Stimulated activated CD8-positive, alpha-beta memory T cell treated with anti-CD3 and anti-CD28 coated beads, Interleukin-7, amount 100 ng/mL, for 1 hour (primary cell): ENCODE data around the gene SORCS1.

Experiments used
- DNase-seq, 2 donors: peaks; one replicate each; pipeline ENCODE4 v3.0.0-alpha.2; 2020; ENCODE audit warnings: low read depth in 2 of 2

The SORCS1 gene

DNA sequence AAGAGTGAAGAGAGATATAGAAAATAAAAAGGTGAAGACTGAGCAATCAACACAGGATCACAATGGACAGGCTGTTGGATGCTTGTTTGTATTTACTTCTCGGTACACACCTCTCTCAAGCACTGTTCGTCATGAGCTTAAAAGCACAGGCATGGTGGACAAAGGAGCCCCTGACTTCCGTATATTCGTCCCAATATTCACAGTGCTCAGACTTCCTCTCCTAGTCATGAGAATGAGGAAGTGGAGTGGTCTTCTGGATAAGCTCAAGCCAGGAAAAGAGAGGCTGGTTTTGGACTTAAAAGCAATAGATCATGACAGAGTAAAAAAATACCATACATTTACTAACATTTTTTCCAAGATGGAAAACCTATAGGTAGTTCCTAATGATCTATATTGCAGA lies 172.5 kb downstream of the SORCS1 start:
- no peak for DNase-seq

DNA sequence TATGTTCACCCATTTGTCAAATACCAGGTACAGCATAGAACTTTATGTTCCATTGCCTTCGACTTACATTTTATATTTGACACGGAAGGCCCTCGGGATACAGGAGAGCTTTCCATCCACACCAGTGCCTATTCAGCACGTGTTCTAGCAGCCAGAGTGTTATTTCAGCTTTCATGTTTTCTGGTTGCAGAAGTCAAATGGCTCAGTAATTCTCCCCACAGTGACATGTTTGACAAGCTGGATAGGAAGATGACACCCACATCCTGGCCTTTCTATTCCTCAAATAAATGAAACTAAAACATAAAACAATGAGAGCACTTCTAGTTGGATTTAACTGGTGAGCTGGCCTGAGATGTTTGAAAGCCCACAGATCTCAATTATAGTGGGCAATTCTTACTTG lies 173.4 kb downstream of the SORCS1 start:
- DNase-seq: no peak

GRCh38 chr10:106987362-106987761 lies 177.1 kb downstream of the SORCS1 start:
- no peak for DNase-seq

DNA sequence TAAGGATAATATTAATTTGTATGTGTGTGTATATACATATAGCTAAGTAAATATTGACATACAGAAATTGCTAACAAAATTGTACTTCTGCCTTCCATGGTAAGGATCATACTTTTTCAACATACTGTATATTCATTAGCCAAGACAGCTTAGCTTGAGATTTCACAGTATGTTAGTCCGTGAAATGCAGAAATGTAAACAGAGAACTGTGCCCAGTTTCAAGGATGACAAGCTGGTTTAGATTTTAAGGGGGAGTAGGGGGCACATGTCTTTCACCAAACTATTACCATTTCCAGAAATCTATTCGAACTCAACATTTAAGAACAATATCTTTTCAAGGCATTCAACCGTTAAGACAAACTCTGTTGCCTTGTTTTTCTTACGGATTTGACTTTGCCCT lies 182.2 kb downstream of the SORCS1 start:
- no peak for DNase-seq

DNA sequence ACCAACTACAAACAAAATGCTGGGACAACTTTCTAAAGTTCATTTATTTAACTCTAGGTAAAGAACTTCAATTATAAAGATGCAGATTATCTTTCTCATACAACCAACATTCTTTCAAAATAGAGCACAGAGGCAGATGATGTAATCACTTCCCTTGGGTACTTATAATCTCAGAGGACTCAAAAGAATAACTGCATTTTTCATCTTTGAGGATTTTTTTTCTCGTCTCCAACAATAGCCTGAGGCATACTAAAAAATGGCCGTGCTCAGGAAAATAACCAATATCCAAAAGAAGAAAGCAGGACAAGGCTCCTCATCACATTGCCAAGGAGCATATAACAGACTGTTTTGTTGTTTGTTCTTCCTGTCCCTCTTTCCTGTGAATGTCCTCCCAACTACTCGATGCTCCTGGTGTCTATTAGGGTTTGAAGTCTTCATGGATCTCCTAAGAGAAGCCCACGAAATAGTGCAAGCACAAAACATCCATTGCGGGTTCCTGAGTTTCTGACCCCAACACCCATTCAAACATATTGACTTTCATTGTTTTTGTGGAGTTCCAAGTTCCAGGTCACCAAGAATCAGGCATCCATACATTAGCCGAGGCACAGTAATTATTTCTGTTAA lies 182.9 kb downstream of the SORCS1 start:
- DNase-seq: no peak

DNA sequence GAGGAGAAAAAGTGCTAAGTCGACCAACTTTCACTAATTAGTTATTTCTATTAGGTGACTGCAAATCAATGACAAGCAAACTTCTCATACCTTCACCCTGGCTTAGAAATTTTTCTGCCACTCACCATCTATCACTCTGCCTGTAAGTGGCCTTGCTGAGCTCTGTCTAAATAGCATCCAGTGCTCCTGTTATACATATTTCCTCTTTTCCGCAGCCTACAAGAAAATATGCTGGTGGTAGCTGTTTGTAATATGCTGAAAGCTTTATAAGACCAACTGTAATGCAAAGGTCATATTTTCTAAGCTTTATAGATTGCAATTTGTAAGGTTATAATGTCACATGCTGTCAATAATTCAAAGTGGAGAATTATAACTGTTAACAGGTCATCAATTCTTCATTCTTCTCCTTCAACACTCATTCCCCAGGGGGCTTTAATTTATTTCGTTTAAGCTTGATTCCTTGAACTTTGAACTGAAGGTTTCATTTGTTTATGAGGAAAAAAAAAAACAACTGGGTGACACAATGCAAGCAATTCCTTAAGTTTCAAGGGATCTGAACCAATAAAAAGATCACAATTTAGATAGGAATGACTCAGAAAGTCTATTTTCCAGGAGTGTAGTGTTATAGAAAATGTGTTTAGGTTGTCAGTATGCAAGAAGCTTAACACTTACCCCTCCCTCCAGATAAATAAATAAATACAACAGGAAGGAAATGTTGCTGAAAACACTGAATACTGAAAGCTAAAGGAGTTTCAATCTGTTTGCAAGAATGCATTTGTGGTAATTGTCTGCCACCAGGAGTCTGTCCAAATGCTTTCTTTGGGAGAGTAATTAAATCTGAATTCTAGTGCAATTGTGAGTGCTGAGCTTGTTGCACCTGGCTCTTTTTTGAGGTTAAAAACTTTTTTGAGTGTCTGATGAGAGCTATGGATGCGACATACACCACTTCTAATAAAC lies 183.7 kb downstream of the SORCS1 start:
- no peak for DNase-seq

DNA sequence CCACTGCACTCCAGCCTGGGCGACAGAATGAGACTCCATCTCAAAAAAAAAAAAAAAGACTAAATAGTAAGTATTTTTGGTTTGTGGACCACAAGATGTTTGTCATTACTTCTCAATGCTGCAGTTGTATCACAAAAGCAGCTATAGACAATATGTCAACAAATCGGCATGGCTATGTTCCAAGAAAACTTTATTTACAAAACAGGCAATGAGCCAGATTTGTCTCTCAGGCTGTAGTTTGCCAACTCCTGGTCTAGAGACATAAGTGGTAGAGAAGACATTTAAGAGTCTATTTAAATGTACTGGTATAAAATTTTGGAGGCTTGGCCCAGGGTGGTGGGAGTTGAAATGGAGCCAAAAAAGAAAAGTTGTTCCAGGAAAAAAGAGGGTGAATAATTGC lies 185.8 kb downstream of the SORCS1 start:
- DNase-seq: no peak

DNA sequence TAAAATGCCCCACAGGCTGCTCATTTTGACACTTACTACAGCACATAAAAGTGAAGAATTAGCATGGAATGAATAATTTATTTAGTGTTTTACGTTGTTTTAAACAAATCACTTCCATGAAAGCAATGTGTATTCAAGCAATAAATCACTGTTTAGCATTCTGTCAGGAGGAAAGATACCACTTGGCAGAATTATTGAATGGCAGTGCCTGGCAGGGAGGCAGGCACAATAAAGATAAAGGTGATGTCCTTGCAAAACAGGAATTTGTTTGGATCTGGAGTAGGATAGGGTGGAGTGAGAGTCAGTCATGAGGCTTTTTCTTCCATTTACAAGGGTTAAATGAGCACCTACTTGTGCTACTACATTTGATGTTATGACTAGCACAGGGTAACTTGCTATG lies 190.8 kb downstream of the SORCS1 start:
- DNase-seq: no peak

- DNase-seq: no peak
These were observed 191.2 kb downstream of the SORCS1 start for GRCh38 chr10:106973288-106973687.

GRCh38 chr10:106972381-106972780 lies 192.1 kb downstream of the SORCS1 start:
- no peak for DNase-seq

GRCh38 chr10:106971411-106971831 lies 193.1 kb downstream of the SORCS1 start:
- no peak for DNase-seq

DNA sequence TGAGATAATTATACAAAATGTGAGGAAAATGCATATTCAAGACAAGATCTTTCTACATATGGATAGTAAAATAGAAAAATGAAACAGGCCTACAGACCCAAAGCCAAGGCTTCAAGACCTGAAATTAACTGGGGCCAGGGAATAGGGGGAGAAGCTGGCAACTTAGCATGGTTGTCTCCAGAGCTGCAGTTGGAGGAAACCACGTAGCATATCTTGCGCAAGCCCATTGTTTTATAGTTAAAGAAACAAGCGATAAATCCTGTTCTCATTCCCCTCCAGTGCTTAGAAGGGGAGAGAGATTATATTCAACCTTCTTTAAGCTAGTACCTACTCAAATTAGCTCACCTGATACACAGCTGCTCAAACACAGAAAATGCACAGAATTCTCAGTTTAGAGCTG lies 197.1 kb downstream of the SORCS1 start:
- DNase-seq: no peak

DNA sequence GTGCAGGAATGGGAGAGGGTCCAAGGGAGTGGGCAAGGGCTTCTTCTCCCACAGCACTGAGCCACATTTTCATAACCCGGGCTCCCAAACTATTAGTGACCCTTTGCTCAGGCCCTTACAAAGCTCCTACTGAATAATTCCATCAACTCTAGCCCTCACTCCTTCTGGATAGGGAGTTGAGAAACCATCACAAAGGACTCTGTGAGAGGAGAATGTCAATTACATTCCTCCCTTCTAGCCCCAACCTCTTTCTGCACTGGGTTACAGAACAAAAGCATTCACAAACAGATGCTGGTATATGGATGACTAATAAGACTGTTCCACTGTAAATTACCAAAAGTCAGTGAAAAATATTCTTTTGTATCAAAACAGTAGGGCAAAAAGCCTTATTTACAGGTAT lies 203.7 kb downstream of the SORCS1 start:
- DNase-seq: no peak

- no peak for DNase-seq
These were observed 205.0 kb downstream of the SORCS1 start for GRCh38 chr10:106959521-106959920.

- no peak for DNase-seq
These were observed 205.7 kb downstream of the SORCS1 start for GRCh38 chr10:106958589-106959361.

DNA sequence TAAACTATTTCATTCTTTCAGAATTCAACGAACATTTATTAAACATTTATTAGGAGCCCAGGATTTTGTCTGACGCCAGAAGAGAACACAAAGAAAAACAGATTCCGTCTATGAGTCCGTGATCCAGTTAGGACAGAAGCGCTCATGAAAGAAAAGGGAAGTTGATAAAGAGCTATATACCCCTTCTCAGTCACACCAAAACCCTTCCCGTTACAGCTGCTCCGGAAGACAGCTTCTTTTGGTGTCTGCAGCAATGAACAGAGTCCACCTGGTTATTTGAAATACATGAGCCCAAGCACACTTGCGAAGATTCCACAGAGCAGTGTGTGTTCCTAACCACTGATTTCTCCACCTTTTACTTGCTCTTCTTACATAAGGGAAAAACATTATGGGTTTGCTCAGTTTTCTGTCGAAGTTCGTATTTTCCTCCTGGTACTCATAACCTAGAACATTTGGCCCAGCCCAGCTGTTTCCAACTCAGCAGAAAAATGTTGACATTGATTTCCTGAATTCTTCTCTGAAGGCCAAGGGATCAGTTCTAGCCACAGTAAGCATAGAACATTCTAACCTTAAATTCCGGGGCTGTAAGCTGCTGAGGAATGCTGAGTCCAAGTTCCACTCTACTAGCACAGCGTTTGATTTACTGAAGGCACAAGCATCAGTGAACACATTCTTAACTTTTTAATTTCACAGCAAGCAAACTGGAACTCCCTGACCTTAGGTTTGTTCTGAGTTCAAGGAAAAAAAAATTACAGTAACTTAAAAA lies 206.5 kb downstream of the SORCS1 start:
- DNase-seq: no peak

DNA sequence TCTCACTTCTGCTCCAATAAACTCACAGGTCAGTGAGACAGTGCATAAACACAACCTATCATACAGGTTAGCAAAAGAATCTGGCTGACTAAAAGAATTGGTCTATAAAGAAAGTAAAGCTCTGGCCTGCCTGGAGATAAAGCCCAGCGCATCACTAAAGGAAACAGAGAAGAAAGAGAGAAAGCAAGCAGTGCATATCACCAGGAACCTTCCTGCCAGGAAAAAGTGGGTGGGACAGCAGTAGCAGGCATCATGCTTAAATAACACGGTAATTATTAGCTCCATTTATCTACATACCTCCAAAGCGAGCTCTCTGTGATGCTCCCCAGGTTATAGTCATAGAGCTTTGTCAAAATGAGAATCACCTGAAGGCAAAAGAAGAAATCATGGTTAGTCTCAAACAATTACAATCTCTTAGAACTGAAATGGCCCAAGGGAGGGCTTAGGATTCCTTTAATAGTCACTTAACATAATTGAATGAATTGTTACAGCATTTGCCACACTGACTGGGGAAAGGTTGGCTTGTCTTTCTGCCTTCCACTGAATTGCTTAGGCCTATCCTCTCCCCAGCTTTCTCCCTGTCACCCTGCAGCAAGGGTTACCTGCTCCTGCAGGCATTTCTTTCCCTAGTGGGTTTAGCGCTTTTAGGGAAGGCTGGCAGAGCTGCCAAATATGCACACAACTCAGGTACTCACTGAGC lies 208.1 kb downstream of the SORCS1 start:
- no peak for DNase-seq

DNA sequence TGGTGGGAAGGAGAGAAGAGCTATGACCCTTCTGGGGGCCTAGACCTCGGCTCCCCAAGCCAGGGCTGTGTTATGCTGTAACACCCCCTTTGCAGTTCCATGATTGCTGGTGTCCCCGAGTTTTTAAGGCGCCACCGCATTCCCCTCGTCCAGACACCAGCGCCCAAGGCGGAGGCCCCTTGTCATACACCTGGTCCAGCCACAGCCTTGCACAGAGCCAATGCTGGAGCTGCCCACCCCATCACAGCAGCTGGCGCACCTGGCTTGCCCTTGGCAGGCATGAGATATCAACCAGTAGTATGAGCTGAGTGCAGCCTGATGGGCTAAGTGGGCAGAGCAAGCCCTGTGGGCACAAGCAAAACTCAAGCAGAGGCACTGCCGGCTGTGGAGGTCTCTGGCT lies 209.4 kb downstream of the SORCS1 start:
- no peak for DNase-seq

GRCh38 chr10:106952033-106952432 lies 212.5 kb downstream of the SORCS1 start:
- DNase-seq: no peak

DNA sequence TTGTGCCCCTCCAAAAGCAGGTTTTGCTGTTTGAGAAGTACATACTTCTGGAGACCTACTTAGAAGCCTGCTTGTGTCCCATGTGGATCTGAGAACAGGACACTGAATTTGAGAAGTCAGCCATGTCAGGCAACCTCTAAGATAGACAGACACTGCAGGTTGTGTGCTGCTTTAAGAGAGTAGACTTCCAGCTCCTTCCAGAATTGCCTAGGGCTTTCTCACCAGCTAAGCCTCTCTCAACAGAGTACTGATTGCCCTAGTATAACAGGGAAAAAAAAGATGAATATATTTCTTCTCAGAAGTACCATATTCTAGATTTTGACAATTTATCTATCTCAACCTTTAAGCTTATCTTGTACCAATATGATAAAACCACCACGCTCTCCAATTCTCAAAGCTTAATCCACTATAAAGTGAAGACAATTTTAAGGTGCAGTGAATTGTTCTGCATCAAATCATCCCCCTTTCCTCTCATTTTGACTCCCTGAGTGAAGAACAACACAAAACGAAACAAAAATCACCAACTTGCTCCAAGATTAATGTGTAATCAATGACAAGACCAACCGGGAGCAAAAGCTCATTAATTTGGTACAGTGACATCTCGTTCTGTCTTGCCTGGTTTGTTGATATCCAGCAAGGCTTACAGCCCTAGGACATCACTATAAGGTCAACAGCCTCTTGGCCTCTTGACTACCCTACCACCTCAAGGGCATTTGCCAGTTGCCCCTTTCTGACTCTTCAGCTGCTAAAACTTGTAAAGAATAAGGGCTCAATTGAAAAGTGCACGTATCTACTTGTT lies 214.6 kb downstream of the SORCS1 start:
- DNase-seq: no peak
